Fibroblast of gingiva (primary cell): ENCODE data around the gene SH2D1B.
A peak's percentile ranks its signal among the peaks of the same experiment; 100 is the strongest.

Experiments
- DNase-seq: peaks from one replicate; pipeline ENCODE4 v3.0.0-alpha.2; 2011; ENCODE audit warnings: low read depth

The SH2D1B gene

GRCh38 chr1:162398999-162399580 is 12.8 kb downstream of the SH2D1B start:
- no peak for DNase-seq

DNA sequence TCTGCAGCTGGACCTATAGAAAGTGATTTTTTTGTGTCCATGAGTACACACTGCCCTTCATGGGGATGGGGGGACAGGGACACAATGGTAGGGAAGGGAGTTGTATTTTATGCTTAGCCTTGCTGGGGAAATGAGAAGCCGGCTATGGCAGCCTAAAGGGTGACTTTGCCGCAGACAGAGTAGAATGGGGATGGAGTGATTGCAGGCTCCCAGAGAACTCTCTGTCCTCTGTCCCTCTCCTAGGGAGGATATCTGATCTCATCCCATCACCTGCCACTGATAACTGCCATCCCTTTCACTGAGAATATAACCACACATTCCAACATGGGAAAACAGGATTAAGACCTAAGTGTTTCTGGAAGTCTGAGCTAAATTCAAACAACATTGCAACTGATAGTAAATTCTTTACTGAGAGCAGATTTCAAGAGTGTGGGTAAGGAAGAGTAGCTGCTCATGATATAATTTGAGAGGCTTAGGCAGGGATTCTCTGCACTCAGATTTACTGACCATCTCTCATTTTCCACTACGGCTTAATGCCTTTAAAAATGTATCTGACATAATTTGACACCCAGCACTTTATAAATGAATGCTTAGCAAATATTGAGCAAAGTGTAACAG is 13.9 kb downstream of the SH2D1B start:
- DNase-seq, result no peak

GRCh38 chr1:162397039-162397448 is 14.9 kb downstream of the SH2D1B start:
- DNase-seq, result peak; percentile 68

- no peak for DNase-seq
Observed at GRCh38 chr1:162396201-162396906, 15.6 kb downstream of the SH2D1B start.

DNA sequence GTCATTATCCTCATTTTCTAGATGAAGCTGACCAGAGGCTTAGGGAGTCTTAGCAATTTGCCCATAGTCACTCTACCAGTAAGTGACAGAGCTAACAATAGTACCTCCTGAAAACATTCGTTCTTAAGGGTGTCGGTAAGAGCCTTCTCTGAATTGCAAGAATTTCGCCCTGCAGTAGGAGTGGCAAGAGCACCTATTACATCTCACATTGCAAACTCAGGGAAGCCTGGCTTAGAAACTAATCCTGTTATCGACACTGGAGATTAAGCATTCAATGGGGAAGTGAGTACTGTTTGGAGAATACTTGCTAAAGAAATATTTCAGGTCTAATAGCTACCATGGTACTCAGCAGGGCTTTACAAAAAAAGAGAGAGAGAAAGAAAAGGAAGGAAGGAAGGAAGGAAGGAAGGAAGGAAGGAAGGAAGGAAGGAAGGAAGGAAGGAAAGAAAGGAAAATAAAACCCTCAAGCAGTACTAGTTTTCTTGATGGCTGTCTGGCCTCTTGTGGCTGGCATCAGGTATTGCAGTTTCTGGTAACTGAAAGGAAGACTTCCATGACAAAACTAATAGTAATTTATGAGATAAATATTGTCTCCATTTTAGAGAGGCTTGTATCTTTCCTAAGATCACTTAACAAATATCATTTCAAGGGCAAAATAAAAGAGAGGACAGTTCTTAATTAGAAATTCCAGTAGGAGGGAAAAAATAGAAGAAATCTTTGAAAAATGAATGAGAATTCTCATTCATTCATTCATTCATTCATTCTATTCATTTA is 20.0 kb downstream of the SH2D1B start:
- peak; percentile 47 for DNase-seq

DNA sequence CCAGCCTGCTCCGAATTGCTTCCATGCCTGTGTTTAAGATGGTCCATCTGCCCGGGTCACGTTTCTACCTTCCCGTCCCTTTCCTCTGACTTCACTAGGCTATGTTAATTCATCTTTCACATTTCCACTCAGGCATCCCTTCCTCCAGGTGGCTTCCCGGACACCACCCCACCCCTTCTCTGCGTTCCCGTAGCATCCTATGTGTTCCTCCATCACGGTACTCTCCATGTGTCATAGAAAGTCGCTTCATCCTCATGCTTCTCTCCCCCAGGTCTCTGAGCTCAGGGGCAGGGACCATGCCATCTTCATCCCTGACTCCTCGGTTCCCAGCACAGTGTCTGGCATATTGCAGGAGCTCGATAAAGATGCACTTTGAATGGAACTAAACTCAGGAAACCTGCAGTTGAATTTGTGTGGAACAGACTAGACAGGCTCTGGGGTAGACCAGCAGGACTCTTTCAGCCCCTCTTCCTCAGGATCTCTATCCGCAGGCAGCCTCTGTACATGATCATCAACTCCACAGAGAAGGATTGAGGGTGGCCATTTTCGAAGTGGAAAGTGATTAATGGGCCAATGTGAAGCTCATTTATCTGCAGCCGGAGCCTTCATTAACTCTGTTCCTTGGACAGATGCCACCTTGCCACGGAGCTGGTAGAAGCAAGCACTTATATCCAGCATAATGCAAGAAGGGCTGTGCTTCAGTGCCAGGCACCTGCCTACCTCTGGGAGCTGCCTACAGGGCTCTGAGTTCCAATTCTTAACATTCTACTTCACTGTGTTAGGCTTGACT is 21.3 kb downstream of the SH2D1B start:
- no peak for DNase-seq

DNA sequence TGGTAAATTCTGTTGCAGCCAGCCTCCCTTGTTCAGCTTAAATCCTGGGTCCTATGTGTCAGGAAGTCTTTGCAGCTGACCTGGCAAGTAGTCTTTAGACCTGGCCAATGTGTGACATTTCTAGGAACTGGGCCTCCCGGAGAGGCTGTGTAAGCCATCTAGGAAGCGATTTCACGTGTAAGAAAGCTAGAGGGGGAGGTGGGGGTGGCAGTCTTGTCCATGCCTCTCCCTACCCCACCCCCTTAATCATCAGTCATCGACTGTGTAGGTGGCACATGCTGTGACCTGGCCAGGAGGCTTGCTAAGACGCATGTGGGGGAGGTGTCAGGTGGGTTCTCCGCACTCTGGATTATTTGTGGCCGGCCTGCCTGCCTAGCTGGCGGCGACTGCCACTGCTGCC is 22.0 kb downstream of the SH2D1B start:
- DNase-seq, result no peak

- DNase-seq, result peak; percentile 65
Observed at GRCh38 chr1:162389021-162389818, 22.7 kb downstream of the SH2D1B start.

- DNase-seq, result peak; percentile 46
Observed at GRCh38 chr1:162388615-162389014, 23.3 kb downstream of the SH2D1B start.

GRCh38 chr1:162388083-162388594 is 23.8 kb downstream of the SH2D1B start:
- no peak for DNase-seq

- DNase-seq, result no peak
Observed at GRCh38 chr1:162387226-162388082, 24.5 kb downstream of the SH2D1B start.

DNA sequence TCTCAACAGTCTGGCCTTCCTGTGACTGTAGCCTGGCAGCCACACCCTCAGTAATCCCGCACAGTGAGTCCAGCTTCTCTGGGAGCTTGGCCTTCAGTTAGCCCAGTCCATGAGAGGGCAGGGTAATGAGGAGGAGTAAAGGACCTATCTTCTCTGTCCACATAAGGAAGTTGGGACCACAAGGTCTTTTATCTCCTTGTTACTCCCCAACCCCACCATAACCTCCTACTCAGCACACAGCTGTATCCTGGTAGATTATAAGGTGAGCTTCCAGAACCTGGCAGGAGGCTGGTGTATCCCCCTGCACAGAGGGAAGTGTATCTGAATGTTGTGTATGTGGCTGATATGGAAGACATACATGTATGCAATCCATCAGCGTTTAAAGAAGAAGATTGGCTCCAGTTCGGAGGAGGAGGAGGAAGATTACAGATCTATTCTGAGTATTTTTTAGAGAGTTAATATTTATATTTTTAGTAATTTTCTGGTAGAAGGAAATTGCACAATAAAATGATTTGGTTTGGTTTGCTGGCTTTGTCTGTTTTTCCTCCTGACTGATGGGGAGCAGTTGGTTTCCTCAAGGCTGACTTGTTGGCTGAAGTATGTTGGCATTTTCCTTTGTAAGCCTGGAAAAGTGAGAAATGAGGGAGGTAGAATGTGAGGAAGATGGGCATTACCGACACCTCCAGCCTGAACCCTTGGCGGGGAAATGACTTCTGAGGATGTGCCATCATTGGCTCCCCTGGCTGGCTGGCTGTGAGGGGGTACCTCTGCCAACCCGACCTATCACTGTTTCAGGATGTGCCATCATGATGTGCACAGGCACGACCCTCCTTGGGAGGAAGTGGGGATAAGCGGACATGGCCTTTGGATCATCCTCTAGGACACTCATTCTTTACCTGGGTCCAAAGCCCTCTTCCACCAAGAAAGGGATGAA is 25.4 kb downstream of the SH2D1B start:
- no peak for DNase-seq

DNA sequence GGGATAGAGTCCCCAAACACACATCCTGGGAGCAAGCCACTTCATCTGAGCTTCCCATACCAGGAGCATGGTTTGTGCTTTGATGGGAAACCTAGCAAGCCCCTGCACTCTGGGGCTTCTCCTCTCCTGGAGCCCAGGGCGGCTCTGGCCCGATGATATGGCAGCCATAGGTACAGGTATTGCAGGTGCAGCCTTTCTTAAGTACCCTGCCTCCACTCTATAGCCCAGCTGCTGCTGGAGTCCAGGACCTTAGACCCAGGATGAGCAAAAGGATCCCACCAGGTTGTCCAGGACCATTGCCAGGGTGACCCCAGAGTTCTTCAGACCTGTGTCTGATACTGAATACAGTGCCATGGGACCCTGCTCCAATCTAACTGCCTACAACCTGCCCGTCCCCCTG is 26.2 kb downstream of the SH2D1B start:
- no peak for DNase-seq

DNA sequence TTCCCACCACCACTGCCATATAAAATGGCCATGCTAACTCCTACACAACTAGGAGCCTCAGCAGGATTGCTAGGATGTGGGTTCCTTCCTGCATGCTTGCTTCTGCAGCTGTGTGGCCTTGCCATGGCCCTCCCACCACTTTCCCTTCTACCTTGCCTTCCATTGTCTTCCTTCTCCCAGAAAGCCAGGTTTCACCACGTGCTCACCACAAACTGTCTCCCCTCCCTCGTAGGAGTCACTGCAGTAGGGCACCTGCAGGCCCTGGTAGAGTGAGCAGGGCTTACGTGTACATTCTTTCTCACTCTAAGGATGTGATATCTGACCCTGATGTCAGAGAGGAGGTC is 26.7 kb downstream of the SH2D1B start:
- no peak for DNase-seq

- DNase-seq, result no peak
Observed at GRCh38 chr1:162384601-162385279, 27.2 kb downstream of the SH2D1B start.

DNA sequence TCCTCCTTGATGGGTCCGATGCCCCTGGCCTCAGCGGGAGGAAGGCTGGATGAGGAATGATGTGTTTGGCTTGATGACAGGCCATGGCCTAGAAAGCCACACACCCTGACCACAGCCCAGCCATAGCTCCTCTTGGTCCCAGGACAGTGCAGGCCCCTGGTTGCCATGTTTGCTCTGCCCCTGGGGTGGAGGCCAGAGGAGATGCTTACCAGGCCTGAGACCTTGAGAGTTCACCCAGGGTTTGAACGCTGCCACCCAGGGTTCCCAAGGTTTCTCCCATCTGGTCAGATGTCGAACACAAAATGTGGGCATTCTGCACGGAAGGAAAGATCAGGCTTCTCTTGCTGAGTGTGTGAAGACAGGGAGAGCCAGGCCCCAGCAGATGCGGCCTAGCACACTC is 27.8 kb downstream of the SH2D1B start:
- DNase-seq, result no peak

- DNase-seq, result no peak
Observed at GRCh38 chr1:162383516-162383915, 28.4 kb downstream of the SH2D1B start.

DNA sequence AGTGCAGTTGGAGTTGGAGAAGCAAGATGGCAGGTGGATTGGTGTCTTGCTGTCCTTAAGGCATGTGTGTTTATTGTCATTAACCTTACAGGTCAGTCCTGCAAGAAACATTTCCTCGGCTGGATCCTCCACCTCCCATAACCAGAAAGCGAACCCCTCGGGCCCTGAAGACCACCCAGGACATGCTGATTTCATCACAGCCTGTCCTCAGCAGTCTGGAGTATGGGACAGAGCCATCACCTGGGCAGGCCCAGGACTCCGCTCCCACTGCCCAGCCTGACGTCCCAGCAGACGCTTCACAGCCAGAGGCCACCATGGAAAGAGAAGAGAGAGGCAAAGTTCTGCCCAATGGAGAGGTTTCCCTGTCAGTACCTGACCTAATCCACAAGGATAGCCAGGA is 28.8 kb downstream of the SH2D1B start:
- DNase-seq, result no peak
